HG03139 (cell line): Measurements from ENCODE around the gene ANKRD9.

Experiments used
- ATAC-seq: cut with Tn5 transposase; IDR thresholded peaks from one replicate; pipeline ENCODE4 v1.9.1; 2021; ENCODE audit not compliant: unreplicated experiment

The ANKRD9 gene

GRCh38 chr14:102513899-102514772 is 4.6 kb upstream of the ANKRD9 start:
- ATAC-seq: no peak

- no peak for ATAC-seq
Measured at GRCh38 chr14:102512793-102513300, 3.3 kb upstream of the ANKRD9 start.

GRCh38 chr14:102511538-102511937 is 2.0 kb upstream of the ANKRD9 start:
- no peak for ATAC-seq

DNA sequence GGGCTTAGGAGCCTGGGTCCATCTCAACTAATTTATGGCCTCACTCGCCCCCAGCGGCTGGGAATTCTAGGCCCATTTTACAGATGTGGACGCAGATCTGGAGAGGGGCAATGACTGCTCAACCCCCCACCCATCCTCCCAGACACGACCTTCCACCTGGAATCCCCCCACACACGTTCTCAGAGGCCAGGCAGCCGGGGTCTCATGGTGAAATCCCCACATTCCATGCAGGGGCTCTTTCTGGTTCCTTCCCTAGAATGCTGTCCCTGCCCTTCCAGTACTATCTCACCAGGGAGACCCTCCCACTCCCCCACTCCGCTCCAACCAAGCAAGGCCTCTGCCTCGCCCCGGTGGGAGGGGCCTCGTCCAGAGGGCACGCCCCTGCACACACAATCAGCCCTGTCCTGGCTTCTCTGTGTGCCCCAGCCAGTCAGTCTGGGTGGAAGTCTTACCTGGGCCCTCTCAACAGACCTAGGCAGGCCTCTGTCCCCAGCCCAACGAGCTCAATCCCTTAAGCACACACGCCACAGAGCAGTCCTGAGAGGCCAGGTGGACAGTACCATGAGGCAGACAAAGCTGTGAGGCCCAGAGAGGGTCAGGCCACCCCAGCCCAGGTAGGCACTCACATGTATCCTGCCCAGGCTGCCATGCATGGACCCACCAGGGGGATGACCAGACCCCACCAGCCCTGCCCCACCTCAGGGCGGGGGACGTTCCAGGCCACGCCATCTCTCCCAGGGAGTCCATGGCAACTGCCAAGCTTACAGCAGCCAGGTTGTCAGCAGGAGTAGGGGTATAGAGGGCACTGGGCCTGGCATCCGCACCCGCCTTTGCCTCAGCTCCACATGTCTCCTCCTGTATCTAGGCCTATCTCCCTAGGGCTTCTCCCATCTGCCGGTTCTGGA is 1.3 kb upstream of the ANKRD9 start:
- no peak for ATAC-seq

GRCh38 chr14:102508774-102509745 is 516 bp downstream of the ANKRD9 start:
- peak; percentile 13 for ATAC-seq

- no peak for ATAC-seq
Measured at GRCh38 chr14:102508410-102508773, 1.2 kb downstream of the ANKRD9 start.

DNA sequence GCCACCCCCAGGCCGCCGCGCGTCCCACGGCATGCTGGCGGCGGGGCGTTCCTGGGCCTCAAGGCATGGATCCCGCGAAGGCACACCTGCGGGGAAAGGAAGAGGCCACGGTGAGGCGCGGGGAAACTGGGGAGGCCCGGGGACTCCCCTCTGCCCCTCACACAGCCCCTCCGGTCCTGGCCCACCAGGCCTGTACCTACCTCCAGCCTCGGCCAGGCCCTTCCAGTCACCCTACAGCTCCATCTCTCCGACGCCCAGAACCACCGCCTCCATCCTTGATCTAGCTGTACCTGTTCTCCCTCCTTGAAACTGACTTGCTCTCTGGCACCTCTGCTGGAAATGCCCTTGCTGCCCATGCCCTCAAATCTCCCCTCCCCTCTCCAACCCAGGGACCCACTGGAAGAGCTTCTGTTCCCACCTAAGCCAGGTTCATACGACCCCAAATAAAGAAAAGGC is 1.7 kb downstream of the ANKRD9 start:
- ATAC-seq: no peak

GRCh38 chr14:102507081-102507856 is 2.3 kb downstream of the ANKRD9 start:
- no peak for ATAC-seq

DNA sequence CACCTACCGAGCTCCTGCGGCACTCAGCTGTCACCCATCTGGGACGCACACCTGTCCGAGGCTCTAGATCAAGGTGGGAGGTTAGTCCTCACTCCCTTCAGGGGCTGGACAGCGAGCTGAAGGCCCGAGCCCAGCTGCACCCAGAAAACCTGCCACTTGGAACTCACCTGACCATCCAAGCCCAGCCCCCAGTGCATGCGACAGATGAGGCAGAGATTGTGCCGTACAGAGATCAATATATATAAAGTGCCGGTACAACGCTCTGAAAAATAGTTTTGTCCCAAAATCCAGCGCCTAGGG is 3.0 kb downstream of the ANKRD9 start:
- ATAC-seq: no peak

DNA sequence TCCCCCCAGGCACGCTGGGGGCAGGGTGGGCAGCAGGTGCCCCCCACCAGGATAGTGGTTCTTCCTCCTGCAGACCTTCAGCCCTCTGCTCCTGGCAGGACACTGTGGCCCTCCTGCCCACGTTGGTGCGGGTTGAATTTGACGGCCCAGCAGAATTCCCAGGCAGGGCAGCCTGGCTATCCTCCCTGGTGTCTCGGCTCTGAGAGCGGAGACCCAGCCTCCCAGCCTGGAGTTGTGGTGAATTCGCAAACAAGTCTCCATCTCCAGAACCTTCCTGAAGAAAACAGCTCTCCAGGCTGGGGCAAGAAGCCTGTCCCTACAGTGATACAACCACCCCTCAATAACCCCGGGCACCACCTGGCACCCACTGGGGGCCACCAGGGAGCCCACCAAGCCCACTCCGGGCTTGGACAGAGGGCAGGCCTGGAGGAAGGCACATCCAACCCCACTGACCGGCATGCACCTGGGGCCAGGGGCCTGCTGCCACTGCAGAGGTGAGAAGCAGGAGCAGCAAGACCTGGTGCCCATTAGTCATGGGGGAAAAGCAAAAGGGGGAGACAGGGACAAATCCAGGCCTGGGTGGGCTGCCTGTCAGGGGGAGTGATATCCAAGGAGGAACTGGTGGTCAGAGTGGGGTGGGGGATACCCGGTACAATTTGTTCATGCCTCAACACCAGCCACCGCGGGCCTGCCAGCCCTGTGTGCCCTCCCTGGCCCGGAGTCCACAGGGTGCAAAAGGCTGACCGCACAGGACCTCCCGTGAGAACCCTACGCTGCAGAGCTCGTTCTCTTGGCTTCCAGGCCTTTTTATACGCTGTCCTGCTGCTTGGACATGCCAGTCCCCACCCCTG is 3.6 kb downstream of the ANKRD9 start:
- no peak for ATAC-seq

- ATAC-seq: no peak
Measured at GRCh38 chr14:102505000-102505619, 4.5 kb downstream of the ANKRD9 start.

GRCh38 chr14:102504328-102504999 is 5.1 kb downstream of the ANKRD9 start:
- no peak for ATAC-seq

GRCh38 chr14:102503641-102504327 is 5.8 kb downstream of the ANKRD9 start:
- ATAC-seq: no peak

- ATAC-seq: no peak
Measured at GRCh38 chr14:102502571-102502970, 7.0 kb downstream of the ANKRD9 start.

DNA sequence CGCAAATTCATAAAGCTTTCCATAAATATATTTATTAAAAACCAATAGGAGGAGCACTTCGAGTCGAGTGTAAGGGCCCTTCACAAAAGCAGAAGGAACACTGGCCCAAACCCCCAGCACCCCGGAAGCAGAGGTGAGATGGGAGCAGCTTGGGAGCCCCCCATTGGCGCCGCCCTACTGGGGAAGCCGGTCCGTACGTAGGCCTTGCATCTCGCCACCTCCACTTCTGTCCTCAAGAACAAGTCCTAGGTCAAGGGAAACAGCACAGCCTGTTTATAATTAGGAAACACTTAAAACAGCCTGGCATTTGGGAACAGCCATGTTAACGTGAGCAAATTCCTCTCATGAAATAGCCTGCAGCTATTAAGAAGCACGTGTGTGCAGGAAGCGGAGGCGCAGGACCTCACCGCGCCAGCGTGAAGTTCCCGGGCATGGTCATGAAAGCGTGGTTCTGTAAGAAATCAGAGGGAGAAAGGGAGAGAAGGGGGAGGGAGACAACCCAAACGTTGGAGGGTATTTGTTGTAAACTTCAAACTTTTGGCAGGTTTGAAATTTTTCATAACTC is 7.7 kb downstream of the ANKRD9 start:
- ATAC-seq: no peak

- ATAC-seq: no peak
Measured at GRCh38 chr14:102500713-102501112, 8.9 kb downstream of the ANKRD9 start.

DNA sequence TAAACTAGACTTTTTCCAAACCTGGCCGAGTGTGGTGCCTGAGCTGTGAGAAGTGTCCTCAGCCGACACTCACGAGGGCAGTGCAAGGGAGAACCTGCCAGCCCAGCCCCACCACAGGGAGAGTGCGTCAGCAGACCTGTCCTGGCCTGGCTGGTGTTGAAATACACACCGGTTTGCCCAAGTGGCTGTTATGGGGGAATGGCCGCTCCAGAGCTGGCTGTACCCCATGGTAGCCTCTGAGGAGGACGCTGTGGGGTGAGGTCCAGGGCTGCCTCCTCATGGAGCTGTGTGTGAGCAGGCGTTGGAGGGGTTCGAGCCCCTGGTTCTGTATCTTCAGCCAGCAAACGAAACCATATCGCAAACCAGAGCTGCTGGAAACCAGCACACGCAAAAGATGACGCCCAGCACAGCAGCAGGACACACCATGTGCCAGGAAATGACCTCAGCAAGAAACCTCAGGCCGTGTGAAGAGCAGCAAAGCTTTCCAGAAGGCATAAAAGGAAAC is 9.4 kb downstream of the ANKRD9 start:
- no peak for ATAC-seq
